ENCODE measurements around the gene SPECC1.

GRCh38 chr17:20097330-20097729 is 88.2 kb downstream of the SPECC1 start:
- TF ChIP-seq PHB2 (IDR thresholded peaks at IDR 0.05; ENCODE audit: low read depth) (no peak), EP300 (IDR thresholded peaks at IDR 0.05; ENCODE audit: low read length) (no peak), STAT6 (CRISPR knock-in tag; IDR thresholded peaks at IDR 0.05) (no peak), PPARD (CRISPR knock-in tag; IDR thresholded peaks at IDR 0.05) (no peak), GABPB1 (CRISPR knock-in tag; IDR thresholded peaks at IDR 0.05) (no peak), CREM (IDR thresholded peaks at IDR 0.05; ENCODE audit: low read depth) (no peak), ZBTB9 (CRISPR knock-in tag; IDR thresholded peaks at IDR 0.05) (no peak)
